Mesenchymal stem cell (in vitro differentiated cells and primary cell): Measurements from ENCODE around the gene OR2V1.

Experiments
- DNase-seq: peaks from one replicate; pipeline ENCODE4 v3.0.0-alpha.2; 2013
- H2AFZ ChIP-seq: one replicate; pipeline ENCODE4 v1.6.1; 2013; ENCODE audit warnings: low read depth, mild to moderate bottlenecking, control low read depth, inconsistent platforms, low read length, moderate library complexity
- H2AK5ac ChIP-seq: 2 replicates; pipeline ENCODE4 v1.6.1; 2013; ENCODE audit warnings: low read length, moderate library complexity, mild to moderate bottlenecking, inconsistent platforms; ENCODE audit not compliant: severe bottlenecking
- H2BK120ac ChIP-seq: one replicate; pipeline ENCODE4 v1.6.1; 2013; ENCODE audit warnings: low read depth, mild to moderate bottlenecking, inconsistent platforms, low read length, moderate library complexity
- H2BK12ac ChIP-seq, 2 experiments: one replicate each; pipeline ENCODE4 v1.6.1; 2013; ENCODE audit warnings: inconsistent platforms in 2 of 2, low read length in 2 of 2, mild to moderate bottlenecking in 2 of 2, moderate library complexity in 2 of 2, control low read depth in 1 of 2
- H2BK15ac ChIP-seq: one replicate; pipeline ENCODE4 v1.6.1; 2013; ENCODE audit warnings: mild to moderate bottlenecking, low read depth, inconsistent platforms; ENCODE audit not compliant: poor library complexity, severe bottlenecking
- H2BK5ac ChIP-seq: 2 replicates; pipeline ENCODE4 v1.6.1; 2013; ENCODE audit warnings: low read depth, mild to moderate bottlenecking, low read length, control low read depth, inconsistent platforms; ENCODE audit not compliant: poor library complexity, severe bottlenecking
- H3K14ac ChIP-seq, 2 experiments: one replicate each; pipeline ENCODE4 v1.6.1; 2013; ENCODE audit warnings: inconsistent platforms in 2 of 2, low read length in 2 of 2, control low read depth in 1 of 2, mild to moderate bottlenecking in 1 of 2, moderate library complexity in 1 of 2
- H3K18ac ChIP-seq, 2 experiments: one replicate each; pipeline ENCODE4 v1.6.1; 2013; ENCODE audit warnings: inconsistent platforms in 2 of 2, low read length in 2 of 2, control low read depth in 1 of 2, low read depth in 1 of 2, mild to moderate bottlenecking in 1 of 2
- H3K23ac ChIP-seq, 2 experiments: one replicate each; pipeline ENCODE4 v1.6.1; 2013; ENCODE audit warnings: inconsistent platforms in 2 of 2, low read length in 2 of 2, mild to moderate bottlenecking in 2 of 2, moderate library complexity in 2 of 2, control low read depth in 1 of 2
- H3K27ac ChIP-seq: 2 replicates; pipeline ENCODE4 v1.5.1; 2013; ENCODE audit warnings: mild to moderate bottlenecking, moderate library complexity, low read length, control low read depth, inconsistent platforms; ENCODE audit not compliant: poor library complexity, severe bottlenecking
- H3K27me3 ChIP-seq, 2 experiments: 2 replicates each; pipeline versions ENCODE4 v1.6.1 to v1.7.0; 2013; ENCODE audit warnings: low read length in 2 of 2, mild to moderate bottlenecking in 2 of 2, moderate library complexity in 2 of 2, control low read depth in 1 of 2, inconsistent platforms in 1 of 2; ENCODE audit not compliant: control insufficient read depth in 1 of 2, insufficient read depth in 1 of 2
- H3K36me3 ChIP-seq, 2 experiments: 2 replicates each; pipeline versions ENCODE4 v1.6.1 to v1.7.0; 2013; ENCODE audit warnings: low read length in 2 of 2, control low read depth in 1 of 2, inconsistent platforms in 1 of 2, low read depth in 1 of 2, mild to moderate bottlenecking in 1 of 2; ENCODE audit not compliant: insufficient read depth in 2 of 2, control insufficient read depth in 1 of 2
- H3K4ac ChIP-seq, 2 experiments: one replicate each; pipeline ENCODE4 v1.6.1; 2013; ENCODE audit warnings: inconsistent platforms in 2 of 2, low read length in 2 of 2, mild to moderate bottlenecking in 2 of 2, moderate library complexity in 2 of 2, control low read depth in 1 of 2, low read depth in 1 of 2
- H3K4me1 ChIP-seq: 2 replicates; pipeline ENCODE4 v1.6.1; 2013; ENCODE audit warnings: low read depth, low read length, control low read depth; ENCODE audit not compliant: control insufficient read depth, insufficient read depth
- H3K4me2 ChIP-seq: 2 replicates; pipeline ENCODE4 v1.6.1; 2013; ENCODE audit warnings: low read length, mild to moderate bottlenecking, inconsistent platforms; ENCODE audit not compliant: poor library complexity, severe bottlenecking
- H3K4me3 ChIP-seq, 2 experiments: 2 replicates each; pipeline versions ENCODE4 v1.5.1 to v1.7.0; 2013; ENCODE audit warnings: low read length in 2 of 2, mild to moderate bottlenecking in 2 of 2, control low read depth in 1 of 2, low read depth in 1 of 2; ENCODE audit not compliant: insufficient read depth in 1 of 2
- H3K79me1 ChIP-seq: replicated peaks from 2 replicates; pipeline ENCODE4 v1.6.1; 2013; ENCODE audit warnings: mild to moderate bottlenecking, control low read depth, low read length, inconsistent platforms; ENCODE audit not compliant: poor library complexity, severe bottlenecking
- H3K9ac ChIP-seq: 2 replicates; pipeline ENCODE4 v1.7.0; 2013; ENCODE audit warnings: mild to moderate bottlenecking, low read length, moderate library complexity
- H3K9me3 ChIP-seq: 2 replicates; pipeline ENCODE4 v1.7.0; 2013; ENCODE audit warnings: mild to moderate bottlenecking, low read length; ENCODE audit not compliant: control insufficient read depth
- H4K8ac ChIP-seq: one replicate; pipeline ENCODE4 v1.6.1; 2013; ENCODE audit warnings: inconsistent platforms, mild to moderate bottlenecking, low read length, moderate library complexity
- H4K91ac ChIP-seq: one replicate; pipeline ENCODE4 v1.6.1; 2013; ENCODE audit warnings: mild to moderate bottlenecking, low read length, inconsistent platforms
- WGBS: methylation state at CpG from one replicate; pipeline ENCODE4 v1.1.7; 2013; ENCODE audit warnings: mixed read lengths; 5-methylcytosine and 5-hydroxymethylcytosine counted together

The OR2V1 gene

GRCh38 chr5:181152406-181152805 is 21.4 kb upstream of the OR2V1 start:
- no peak overlapping the region for H2BK12ac ChIP-seq
- 62% methylated on average over 9 of the region's 9 CpGs for WGBS
- H3K27ac ChIP-seq, result peak overlapping the region; percentile 15
- no peak overlapping the region for H2AFZ ChIP-seq
- DNase-seq, result peak; percentile 37
- H3K36me3 ChIP-seq, result no peaks in the 10 kb centered on the region
- H2AK5ac ChIP-seq, result no peak overlapping the region
- H4K8ac ChIP-seq, result no peak overlapping the region
- no peak overlapping the region for H3K23ac ChIP-seq
- H3K4ac ChIP-seq, result no peak overlapping the region
- no peaks in the 10 kb centered on the region for H3K79me1 ChIP-seq
- no peak overlapping the region for H3K14ac ChIP-seq
- H2BK120ac ChIP-seq, result no peak overlapping the region
- H2BK15ac ChIP-seq, result no peak overlapping the region
- H3K4me2 ChIP-seq, result no peak overlapping the region
- peaks cover 5% of the 10 kb centered on the region for H3K4me1 ChIP-seq
- H4K91ac ChIP-seq, result no peak overlapping the region
- H3K9ac ChIP-seq, result no peak overlapping the region
- no peak overlapping the region for H2BK5ac ChIP-seq
- peaks cover 23 to 69% of the 10 kb centered on the region in 2 experiments for H3K27me3 ChIP-seq
- no peak overlapping the region for H3K18ac ChIP-seq
- no peaks in the 10 kb centered on the region for H3K9me3 ChIP-seq
- H3K4me3 ChIP-seq, result no peak overlapping the region

- WGBS, result 61% methylated on average over 9 of the region's 9 CpGs
- Histone ChIP-seq H3K9ac (no peak overlapping the region), H3K23ac (no peak overlapping the region), H3K36me3 (no peaks in the 10 kb centered on the region), H2BK5ac (no peak overlapping the region), H2AK5ac (no peak overlapping the region), H3K79me1 (no peaks in the 10 kb centered on the region), H3K14ac (no peak overlapping the region), H3K4me2 (no peak overlapping the region), H2BK120ac (no peak overlapping the region), H2AFZ (no peak overlapping the region), H4K8ac (no peak overlapping the region), H2BK15ac (no peak overlapping the region), H3K9me3 (no peaks in the 10 kb centered on the region), H3K27me3 (peaks cover 15 to 66% of the 10 kb centered on the region in 2 experiments), H3K4ac (no peak overlapping the region), H2BK12ac (no peak overlapping the region), H3K4me1 (peaks cover 5% of the 10 kb centered on the region), H3K27ac (no peak overlapping the region), H4K91ac (no peak overlapping the region), H3K4me3 (no peak overlapping the region), H3K18ac (no peak overlapping the region)
- DNase-seq, result no peak
Measured at GRCh38 chr5:181151146-181151545, 20.2 kb upstream of the OR2V1 start.

GRCh38 chr5:181149806-181150733 is 19.1 kb upstream of the OR2V1 start:
- H2AK5ac ChIP-seq, result no peak overlapping the region
- H3K4ac ChIP-seq, result no peak overlapping the region
- no peak for DNase-seq
- no peaks in the 10 kb centered on the region for H3K36me3 ChIP-seq
- peak overlapping the region in 1 of 2 experiments; percentile 39 for H3K14ac ChIP-seq
- H3K4me2 ChIP-seq, result no peak overlapping the region
- peaks cover 2% of the 10 kb centered on the region for H3K4me1 ChIP-seq
- no peak overlapping the region for H3K23ac ChIP-seq
- H4K91ac ChIP-seq, result no peak overlapping the region
- no peak overlapping the region for H2BK5ac ChIP-seq
- H3K4me3 ChIP-seq, result no peak overlapping the region
- no peaks in the 10 kb centered on the region for H3K9me3 ChIP-seq
- no peak overlapping the region for H3K18ac ChIP-seq
- peaks cover 13 to 57% of the 10 kb centered on the region in 2 experiments for H3K27me3 ChIP-seq
- 82% methylated on average over 14 of the region's 14 CpGs for WGBS
- no peak overlapping the region for H2AFZ ChIP-seq
- H2BK120ac ChIP-seq, result no peak overlapping the region
- no peak overlapping the region for H2BK15ac ChIP-seq
- H3K27ac ChIP-seq, result no peak overlapping the region
- no peak overlapping the region for H4K8ac ChIP-seq
- no peak overlapping the region for H2BK12ac ChIP-seq
- no peak overlapping the region for H3K9ac ChIP-seq
- no peaks in the 10 kb centered on the region for H3K79me1 ChIP-seq

- Histone ChIP-seq H3K4me2 (no peak overlapping the region), H4K8ac (no peak overlapping the region)
Measured at GRCh38 chr5:181149355-181149754, 18.4 kb upstream of the OR2V1 start.

More at GRCh38 chr5:181149355-181149754, 18.4 kb upstream of the OR2V1 start:
- no peak overlapping the region for H3K14ac ChIP-seq
- WGBS, result 82% methylated on average over 6 of the region's 6 CpGs
- no peak overlapping the region for H3K27ac ChIP-seq
- H3K9me3 ChIP-seq, result no peaks in the 10 kb centered on the region
- no peaks in the 10 kb centered on the region for H3K79me1 ChIP-seq
- no peak overlapping the region for H3K4me3 ChIP-seq
- H3K36me3 ChIP-seq, result no peaks in the 10 kb centered on the region
- no peak overlapping the region for H3K18ac ChIP-seq
- peaks cover 2% of the 10 kb centered on the region for H3K4me1 ChIP-seq
- no peak for DNase-seq
- H4K91ac ChIP-seq, result no peak overlapping the region
- H2BK15ac ChIP-seq, result no peak overlapping the region
- H2BK120ac ChIP-seq, result no peak overlapping the region
- H3K23ac ChIP-seq, result no peak overlapping the region
- H2BK5ac ChIP-seq, result no peak overlapping the region
- H2BK12ac ChIP-seq, result no peak overlapping the region
- peaks cover 13 to 57% of the 10 kb centered on the region in 2 experiments for H3K27me3 ChIP-seq
- H2AFZ ChIP-seq, result no peak overlapping the region
- H3K9ac ChIP-seq, result no peak overlapping the region
- H3K4ac ChIP-seq, result no peak overlapping the region
- no peak overlapping the region for H2AK5ac ChIP-seq
